Measurements from ENCODE around the gene PGAP3. TPM values are rescaled to one million over a fixed set of nuclear protein-coding genes. Genes with fewer than 3 reads are reported as not detected.

PGAP3 gene
- polyA plus RNA-seq, 3 donors = 8.3 to 19.3 (median 9.2) TPM

DNA sequence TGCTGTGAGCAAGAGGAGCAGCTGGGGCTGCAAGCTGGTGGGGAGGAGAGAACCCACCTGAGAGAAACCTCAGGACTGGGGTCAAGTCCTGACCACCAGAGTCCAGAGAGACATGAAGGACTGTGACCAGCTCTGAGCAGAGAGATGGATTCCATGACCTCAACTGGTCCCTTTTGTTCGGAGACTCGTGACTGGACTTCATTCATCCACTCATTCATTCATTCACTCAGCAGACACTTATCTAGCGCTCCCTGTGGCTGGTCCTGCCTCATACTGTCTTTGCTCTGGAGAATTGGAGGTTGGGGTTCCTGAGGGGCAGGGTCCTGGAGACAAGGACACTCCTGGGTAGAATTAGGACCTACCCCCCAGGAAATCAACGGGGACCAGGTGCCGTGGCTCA is 16.1 kb upstream of the PGAP3 start:
- Histone ChIP-seq H3K27me3 (ENCODE audit: control insufficient read depth in 2 of 2, insufficient read depth in 2 of 2, low read length in 2 of 2) (peaks cover 28 to 39% of the 10 kb centered on the region in 2 donors), H3K4me2 (replicated peaks; ENCODE audit: extremely low read depth, low read length, poor library complexity, severe bottlenecking) (no peak overlapping the region), H3K4me1 (ENCODE audit: control insufficient read depth in 1 of 2, insufficient read depth in 2 of 2, low read length in 2 of 2) (no peaks in the 10 kb centered on the region), H3K9ac (ENCODE audit: insufficient read depth, low read length, poor library complexity, severe bottlenecking) (no peak overlapping the region), H3K9me3 (replicated peaks in 1 of 2; ENCODE audit: control insufficient read depth in 1 of 2, insufficient read depth in 1 of 2, low read length in 2 of 2) (peaks cover 0 to 19% of the 10 kb centered on the region in 2 donors), H3K4me3 (replicated peaks in 1 of 3; ENCODE audit: low read depth in 2 of 3, low read length in 3 of 3) (no peak overlapping the region), H4K20me1 (ENCODE audit: insufficient read depth, low read length) (no peaks in the 10 kb centered on the region), H2AFZ (ENCODE audit: insufficient read depth, low read depth, low read length, poor library complexity, severe bottlenecking) (no peak overlapping the region), H3K27ac (ENCODE audit: low read depth in 1 of 2, low read length in 2 of 2) (no peak overlapping the region), H3K79me2 (ENCODE audit: insufficient read depth, low read length) (no peaks in the 10 kb centered on the region), H3K36me3 (replicated peaks in 1 of 2; ENCODE audit: control insufficient read depth in 1 of 2, insufficient read depth in 2 of 2, low read length in 2 of 2) (no peaks in the 10 kb centered on the region)
- H3K4me1 Mint-ChIP-seq = peaks cover 4% of the 10 kb centered on the region
- intact Hi-C loops (cut with micrococcal nuclease) = no loop called here
- WGBS (ENCODE audit: insufficient coverage) = 80% methylated on average over 2 of the region's 5 CpGs
- DNase-seq = no peak
- peaks cover 30 to 45% (median 36%) of the 10 kb centered on the region in 3 donors for H3K27me3 Mint-ChIP-seq (ENCODE audit: low read depth in 3 of 3)
- no peak overlapping the region for H3K4me3 Mint-ChIP-seq
- peaks cover 3 to 7% of the 10 kb centered on the region in 2 donors for H3K36me3 Mint-ChIP-seq
- H3K9me3 Mint-ChIP-seq = peaks cover 0 to 12% (median 5%) of the 10 kb centered on the region in 7 donors
- TF ChIP-seq CTCF (IDR thresholded peaks at IDR 0.05) = no peak
- H3K27ac Mint-ChIP-seq = no peak overlapping the region

DNA sequence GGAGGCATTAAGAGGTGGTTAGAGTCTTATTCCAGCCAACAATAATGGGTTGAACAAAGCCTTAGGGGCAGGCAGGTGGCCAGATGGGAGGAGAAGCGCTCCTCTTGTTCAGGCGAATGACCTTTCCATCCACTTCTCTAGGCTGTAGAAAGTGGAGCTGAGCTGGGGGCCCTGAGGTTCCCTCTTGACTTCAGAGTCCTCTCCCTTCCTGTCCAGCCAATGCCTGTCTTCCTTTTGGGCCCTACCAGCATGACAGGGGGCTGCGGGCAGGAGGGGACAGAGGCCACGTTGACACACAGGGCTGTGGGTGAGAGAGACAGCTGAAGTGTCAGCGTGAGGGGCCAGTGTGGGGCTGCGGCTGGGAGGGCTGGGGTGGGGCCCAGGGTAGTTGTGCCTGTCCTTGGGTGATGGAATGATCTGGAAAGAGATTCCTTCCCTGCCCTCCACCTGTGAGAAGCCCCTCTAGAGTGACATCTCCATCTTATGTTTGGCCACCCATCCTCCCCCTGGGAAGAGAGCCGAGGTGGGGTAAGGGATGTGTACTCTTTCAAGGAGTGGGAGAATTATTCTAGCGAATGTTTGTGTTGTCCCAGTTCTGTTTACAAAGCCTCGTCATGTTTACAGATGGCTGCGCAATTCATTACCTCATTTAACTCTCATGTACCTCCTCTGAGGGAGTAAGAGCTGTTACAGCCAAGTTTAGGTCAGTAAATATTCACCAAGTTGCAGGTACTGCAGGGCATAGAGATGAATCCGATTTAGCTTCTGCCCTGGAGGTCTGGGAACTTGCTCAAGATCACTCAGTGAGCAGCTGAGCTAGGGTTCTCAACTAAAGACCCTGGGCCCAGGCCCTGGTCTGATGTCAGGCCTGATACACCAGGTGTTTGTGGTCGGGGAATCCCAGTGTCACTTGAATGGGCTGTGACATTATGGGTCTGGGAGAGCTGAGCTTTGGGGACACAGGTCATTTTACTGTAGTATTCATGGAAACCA is 15.3 kb upstream of the PGAP3 start:
- no peaks in the 10 kb centered on the region for H3K79me2 ChIP-seq (ENCODE audit: insufficient read depth, low read length)
- 78% methylated on average over 2 of the region's 12 CpGs for WGBS (ENCODE audit: insufficient coverage)
- no peak overlapping the region for H3K4me2 ChIP-seq (replicated peaks; ENCODE audit: extremely low read depth, low read length, poor library complexity, severe bottlenecking)

More for the DNA sequence above, 15.3 kb upstream of the PGAP3 start:
- Mint-ChIP-seq H3K27ac (no peak overlapping the region), H3K27me3 (ENCODE audit: low read depth in 3 of 3) (peaks cover 38 to 52% (median 43%) of the 10 kb centered on the region in 3 donors), H3K9me3 (peaks cover 0 to 12% (median 5%) of the 10 kb centered on the region in 7 donors), H3K4me3 (no peak overlapping the region), H3K36me3 (peaks cover 3 to 7% of the 10 kb centered on the region in 2 donors), H3K4me1 (peaks cover 4% of the 10 kb centered on the region)
- no peak overlapping the region for H2AFZ ChIP-seq (ENCODE audit: insufficient read depth, low read depth, low read length, poor library complexity, severe bottlenecking)
- DNase-seq = no peak
- peaks cover 0 to 19% of the 10 kb centered on the region in 2 donors for H3K9me3 ChIP-seq (replicated peaks in 1 of 2; ENCODE audit: control insufficient read depth in 1 of 2, insufficient read depth in 1 of 2, low read length in 2 of 2)
- intact Hi-C loops (cut with micrococcal nuclease) = no loop called here
- H4K20me1 ChIP-seq (ENCODE audit: insufficient read depth, low read length) = no peaks in the 10 kb centered on the region
- no peaks in the 10 kb centered on the region for H3K36me3 ChIP-seq (replicated peaks in 1 of 2; ENCODE audit: control insufficient read depth in 1 of 2, insufficient read depth in 2 of 2, low read length in 2 of 2)
- no peak for TF ChIP-seq CTCF (IDR thresholded peaks at IDR 0.05)
- H3K4me1 ChIP-seq (ENCODE audit: control insufficient read depth in 1 of 2, insufficient read depth in 2 of 2, low read length in 2 of 2) = no peaks in the 10 kb centered on the region
- peaks cover 29 to 44% of the 10 kb centered on the region in 2 donors for H3K27me3 ChIP-seq (ENCODE audit: control insufficient read depth in 2 of 2, insufficient read depth in 2 of 2, low read length in 2 of 2)
- H3K9ac ChIP-seq (ENCODE audit: insufficient read depth, low read length, poor library complexity, severe bottlenecking) = no peak overlapping the region
- H3K27ac ChIP-seq (ENCODE audit: low read depth in 1 of 2, low read length in 2 of 2) = no peak overlapping the region
- no peak overlapping the region for H3K4me3 ChIP-seq (replicated peaks in 1 of 3; ENCODE audit: low read depth in 2 of 3, low read length in 3 of 3)

All from CD14-positive monocyte (primary cell).